GM06990 (cell line): Measurements from ENCODE around the gene SPIRE1.

Experiments used
- DNase-seq: peaks from one replicate; pipeline ENCODE4 v3.0.0-alpha.2; 2011; ENCODE audit not compliant: insufficient read length; ENCODE audit errors: extremely low read depth
- H3K27me3 ChIP-seq: replicated peaks from 2 replicates; pipeline ENCODE4 v1.6.0; 2011; ENCODE audit warnings: low read length; ENCODE audit not compliant: control insufficient read depth, insufficient read depth
- H3K36me3 ChIP-seq: 2 replicates; pipeline ENCODE4 v1.5.1; 2011; ENCODE audit warnings: low read length; ENCODE audit not compliant: control insufficient read depth, insufficient read depth
- H3K4me3 ChIP-seq: replicated peaks from 2 replicates; pipeline ENCODE4 v1.5.1; 2011; ENCODE audit warnings: low read depth, mild to moderate bottlenecking, control low read depth, low read length
- CTCF ChIP-seq: IDR thresholded peaks from 2 replicates; pipeline ENCODE4 v1.5.1; 2011; ENCODE audit warnings: low read length, control low read depth, mild to moderate bottlenecking, inconsistent platforms; ENCODE audit not compliant: insufficient read depth, poor library complexity, severe bottlenecking

SPIRE1 gene

GRCh38 chr18:12432881-12433280 is 225.0 kb downstream of the SPIRE1 start:
- no peak for TF ChIP-seq CTCF
- no peak for DNase-seq
- no peaks in the 10 kb centered on the region for H3K27me3 ChIP-seq
- no peak overlapping the region for H3K4me3 ChIP-seq
- H3K36me3 ChIP-seq: peaks cover 2% of the 10 kb centered on the region

- Histone ChIP-seq H3K36me3 (peaks cover 2% of the 10 kb centered on the region), H3K4me3 (no peak overlapping the region), H3K27me3 (no peaks in the 10 kb centered on the region)
- no peak for TF ChIP-seq CTCF
- no peak for DNase-seq
Measured at GRCh38 chr18:12432196-12432595, 225.7 kb downstream of the SPIRE1 start.

GRCh38 chr18:12431561-12431960 is 226.3 kb downstream of the SPIRE1 start:
- Histone ChIP-seq H3K4me3 (no peak overlapping the region), H3K36me3 (peaks cover 2% of the 10 kb centered on the region), H3K27me3 (no peaks in the 10 kb centered on the region)
- no peak for DNase-seq
- no peak for TF ChIP-seq CTCF

- DNase-seq: no peak
- no peaks in the 10 kb centered on the region for H3K27me3 ChIP-seq
- H3K36me3 ChIP-seq: peaks cover 2% of the 10 kb centered on the region
- H3K4me3 ChIP-seq: no peak overlapping the region
- TF ChIP-seq CTCF: no peak
Measured at GRCh38 chr18:12430137-12430990, 227.5 kb downstream of the SPIRE1 start.

- no peak for DNase-seq
- no peak for TF ChIP-seq CTCF
- H3K36me3 ChIP-seq: peaks cover 2% of the 10 kb centered on the region
- H3K27me3 ChIP-seq: no peaks in the 10 kb centered on the region
- no peak overlapping the region for H3K4me3 ChIP-seq
Measured at GRCh38 chr18:12429556-12429955, 228.4 kb downstream of the SPIRE1 start.
